ENCODE measurements around the gene BICDL1. TPM values are rescaled to one million over a fixed set of nuclear protein-coding genes. Genes with fewer than 3 reads are reported as not detected.

Gene BICDL1
- total RNA-seq, 1 experiment from 2014 or later: 18.2 TPM

DNA sequence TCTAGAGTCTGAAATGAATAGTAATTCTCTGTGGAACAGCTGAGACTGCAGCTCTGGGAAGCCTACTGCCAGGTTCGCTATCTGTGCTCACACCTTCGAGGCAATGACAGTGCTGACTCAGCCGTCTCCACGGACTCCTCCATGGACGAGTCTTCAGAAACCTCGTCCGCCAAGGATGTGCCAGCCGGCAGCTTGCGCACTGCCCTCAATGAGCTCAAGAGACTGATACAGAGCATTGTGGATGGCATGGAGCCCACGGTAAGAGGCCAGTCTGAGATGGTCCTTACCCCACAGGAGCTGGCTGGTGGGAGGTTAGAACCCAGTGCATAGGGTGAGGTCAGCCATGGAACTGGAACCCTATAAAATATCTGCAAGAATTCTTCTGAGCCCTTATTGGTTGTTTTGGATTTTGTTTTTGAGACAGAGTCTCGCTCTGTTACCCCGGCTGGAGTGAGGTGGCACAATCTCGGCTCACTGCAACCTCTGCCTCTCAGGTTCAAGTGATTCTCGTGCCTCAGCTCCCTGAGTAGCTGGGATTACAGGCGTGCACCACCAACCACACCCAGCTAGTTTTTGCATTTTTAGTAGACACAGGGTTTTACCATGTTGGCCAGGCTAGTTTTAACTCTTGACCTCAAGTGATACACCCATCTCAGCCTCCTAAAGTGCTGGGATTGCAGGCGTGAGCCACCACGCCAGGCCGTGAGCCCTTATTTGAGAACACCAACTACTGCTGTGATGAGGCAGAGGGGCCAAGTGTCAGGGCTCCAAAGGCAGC is 83.6 kb downstream of the BICDL1 start:
- no peak for DNase-seq (ENCODE audit: low read depth, low spot score)
- no TSS peak for BruUV-seq (replicated peaks)

More for the DNA sequence above, 83.6 kb downstream of the BICDL1 start:
- Histone ChIP-seq H2AFZ (ENCODE audit: low read depth, low read length, poor library complexity, severe bottlenecking) (no peak overlapping the region), H3K27me3 (ENCODE audit: insufficient read depth, low read length) (no peaks in the 10 kb centered on the region), H3K4me1 (ENCODE audit: control insufficient read depth in 1 of 2, insufficient read depth in 2 of 2, low read length in 2 of 2) (no peaks in the 10 kb centered on the region), H3K4me2 (ENCODE audit: low read length) (no peak overlapping the region), H3K9me2 (ENCODE audit: insufficient read depth) (no peaks in the 10 kb centered on the region), H3K9me3 (ENCODE audit: control insufficient read depth in 1 of 2, insufficient read depth in 1 of 2, low read depth in 1 of 2, low read length in 2 of 2) (no peaks in the 10 kb centered on the region), H3K9ac (ENCODE audit: low read length) (no peak overlapping the region), H3K4me3 (replicated peaks in 1 of 2; ENCODE audit: low read depth in 1 of 2, low read length in 2 of 2) (no peak overlapping the region), H3K79me2 (ENCODE audit: insufficient read depth, low read length) (no peaks in the 10 kb centered on the region), H3K36me3 (ENCODE audit: control insufficient read depth in 1 of 2, insufficient read depth in 2 of 2, low read length in 2 of 2) (no peaks in the 10 kb centered on the region; a peak in 1 of 4 replicates), H3K27ac (ENCODE audit: low read depth, low read length) (no peak overlapping the region), H4K20me1 (ENCODE audit: insufficient read depth) (no peaks in the 10 kb centered on the region)
- ChIA-PET RAD21 (ENCODE audit: low non-redundant PET in 1 of 2, low total read pairs in 2 of 2, uncharacterized antibody in 2 of 2, unreplicated experiment in 2 of 2) (no interaction called here), CTCF (no interaction called here), POLR2A (no interaction called here)
- intact Hi-C loops (cut with micrococcal nuclease): no loop called here
- no peak for ATAC-seq
- TF ChIP-seq POLR2AphosphoS5 (IDR thresholded peaks at IDR 0.05; ENCODE audit: low read depth, low read length) (no peak), EZH2phosphoT487 (IDR thresholded peaks at IDR 0.05; ENCODE audit: borderline replicate concordance) (no peak), CEBPB (IDR thresholded peaks at IDR 0.05; ENCODE audit: low read depth) (no peak), ZFX (IDR thresholded peaks at IDR 0.05) (no peak), CTCF (IDR thresholded peaks at IDR 0.05 in 2 of 3, conservative IDR thresholded peaks at IDR 0.05 in 1 of 3; ENCODE audit: borderline replicate concordance in 1 of 3, insufficient read depth in 1 of 3, low read depth in 2 of 3, low read length in 2 of 3) (no peak)
- TF ChIP-seq, protein P1, sequence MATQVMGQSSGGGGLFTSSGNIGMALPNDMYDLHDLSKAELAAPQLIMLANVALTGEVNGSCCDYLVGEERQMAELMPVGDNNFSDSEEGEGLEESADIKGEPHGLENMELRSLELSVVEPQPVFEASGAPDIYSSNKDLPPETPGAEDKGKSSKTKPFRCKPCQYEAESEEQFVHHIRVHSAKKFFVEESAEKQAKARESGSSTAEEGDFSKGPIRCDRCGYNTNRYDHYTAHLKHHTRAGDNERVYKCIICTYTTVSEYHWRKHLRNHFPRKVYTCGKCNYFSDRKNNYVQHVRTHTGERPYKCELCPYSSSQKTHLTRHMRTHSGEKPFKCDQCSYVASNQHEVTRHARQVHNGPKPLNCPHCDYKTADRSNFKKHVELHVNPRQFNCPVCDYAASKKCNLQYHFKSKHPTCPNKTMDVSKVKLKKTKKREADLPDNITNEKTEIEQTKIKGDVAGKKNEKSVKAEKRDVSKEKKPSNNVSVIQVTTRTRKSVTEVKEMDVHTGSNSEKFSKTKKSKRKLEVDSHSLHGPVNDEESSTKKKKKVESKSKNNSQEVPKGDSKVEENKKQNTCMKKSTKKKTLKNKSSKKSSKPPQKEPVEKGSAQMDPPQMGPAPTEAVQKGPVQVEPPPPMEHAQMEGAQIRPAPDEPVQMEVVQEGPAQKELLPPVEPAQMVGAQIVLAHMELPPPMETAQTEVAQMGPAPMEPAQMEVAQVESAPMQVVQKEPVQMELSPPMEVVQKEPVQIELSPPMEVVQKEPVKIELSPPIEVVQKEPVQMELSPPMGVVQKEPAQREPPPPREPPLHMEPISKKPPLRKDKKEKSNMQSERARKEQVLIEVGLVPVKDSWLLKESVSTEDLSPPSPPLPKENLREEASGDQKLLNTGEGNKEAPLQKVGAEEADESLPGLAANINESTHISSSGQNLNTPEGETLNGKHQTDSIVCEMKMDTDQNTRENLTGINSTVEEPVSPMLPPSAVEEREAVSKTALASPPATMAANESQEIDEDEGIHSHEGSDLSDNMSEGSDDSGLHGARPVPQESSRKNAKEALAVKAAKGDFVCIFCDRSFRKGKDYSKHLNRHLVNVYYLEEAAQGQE (IDR thresholded peaks at IDR 0.05; ENCODE audit: low read depth): no peak
- TF ChIP-seq, protein P2, sequence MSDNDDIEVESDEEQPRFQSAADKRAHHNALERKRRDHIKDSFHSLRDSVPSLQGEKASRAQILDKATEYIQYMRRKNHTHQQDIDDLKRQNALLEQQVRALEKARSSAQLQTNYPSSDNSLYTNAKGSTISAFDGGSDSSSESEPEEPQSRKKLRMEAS (IDR thresholded peaks at IDR 0.05): no peak
